Effector CD8-positive, alpha-beta T cell (primary cell): Measurements from ENCODE around the gene SRC.
"Not testable (repeated sequence)": the region's sequence is repeated elsewhere in the genome, so short reads cannot be mapped to it uniquely, and the experiment has no call there.

Experiments
- DNase-seq: peaks from one replicate; lab custom pipeline; 2025; lab: John Stamatoyannopoulos, UW

The SRC gene

DNA sequence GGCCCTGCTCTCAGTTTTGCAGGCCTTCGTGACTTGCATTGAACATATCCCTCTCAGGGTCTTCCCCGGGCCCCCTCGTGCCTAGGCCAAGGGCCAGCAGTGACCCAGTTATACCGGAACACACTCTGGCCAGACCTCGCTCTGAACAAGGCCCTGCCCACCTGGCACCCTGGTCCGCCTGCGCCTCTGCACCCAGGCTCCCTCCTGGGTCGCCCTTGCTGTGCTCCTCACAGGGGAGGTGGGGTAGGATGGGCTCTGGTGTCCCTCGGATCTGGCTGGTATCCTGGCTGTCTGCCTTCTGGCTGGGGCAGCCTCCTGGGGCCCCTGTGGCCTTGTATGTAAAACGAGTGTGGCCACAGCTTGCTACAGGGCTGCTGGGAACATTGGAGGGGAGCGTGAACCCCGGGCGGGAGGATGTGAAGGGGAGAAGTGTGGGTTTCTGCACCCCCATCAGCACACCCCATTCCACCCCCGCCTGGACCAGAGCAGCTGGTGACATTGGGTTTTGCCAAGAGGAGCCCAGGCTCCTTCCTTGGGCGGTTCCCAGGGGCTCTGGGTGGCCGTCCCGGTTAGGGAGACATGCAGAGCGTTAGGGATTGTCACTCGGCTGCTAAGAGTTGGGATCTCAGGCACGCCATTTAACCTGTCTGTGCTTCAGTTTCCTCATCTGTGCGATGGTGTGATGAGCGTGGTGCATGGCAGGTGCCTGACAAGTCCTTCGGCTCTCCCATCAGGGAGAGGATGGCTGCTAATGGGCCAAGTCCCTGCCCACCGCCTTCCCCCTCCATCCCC, 17.5 kb downstream of the SRC start:
- DNase-seq, result no peak

GRCh38 chr20:37364013-37364926, 18.3 kb downstream of the SRC start:
- no peak for DNase-seq

- no peak for DNase-seq
Measured at GRCh38 chr20:37364927-37365272, 19.0 kb downstream of the SRC start.

DNA sequence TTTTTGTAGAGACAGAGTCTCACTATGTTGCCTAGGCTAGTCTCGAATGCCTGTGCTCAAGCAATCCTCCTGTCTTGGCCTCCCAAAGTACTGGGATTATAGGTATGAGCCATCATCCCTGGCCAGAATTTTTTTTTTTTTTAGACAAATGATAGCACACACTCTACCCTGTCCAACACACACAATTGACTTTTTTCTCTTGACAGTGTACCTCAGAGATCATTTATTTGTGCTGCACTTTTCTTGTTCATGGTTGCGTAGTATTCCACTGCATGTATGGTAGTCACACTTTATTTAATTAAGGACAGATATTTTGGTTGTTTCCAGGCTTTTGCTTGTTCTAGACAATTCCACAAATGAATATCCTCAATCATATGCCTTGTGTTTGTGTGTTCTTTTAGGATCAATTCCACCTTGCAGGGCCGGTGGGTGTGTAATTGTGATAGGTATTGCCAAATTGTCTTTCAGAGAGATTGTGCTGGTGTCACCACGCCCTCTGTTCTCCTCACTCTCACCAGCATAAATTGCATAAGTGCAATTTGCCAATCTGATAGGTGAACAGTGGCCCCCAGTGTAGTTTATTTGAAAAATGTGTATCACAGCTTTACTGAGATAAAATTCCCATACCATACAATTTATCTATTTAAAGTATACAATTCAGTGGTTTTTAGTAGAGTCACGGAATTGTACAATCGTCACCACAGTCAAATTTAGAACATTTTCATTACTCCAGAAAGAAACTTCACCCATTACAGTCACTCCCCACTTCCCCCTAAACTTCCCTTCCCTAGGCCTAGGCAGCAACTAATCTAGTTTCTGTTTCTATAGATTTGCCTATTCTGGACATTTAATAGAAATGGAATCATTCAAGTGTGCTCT, 20.1 kb downstream of the SRC start:
- DNase-seq, result no peak

GRCh38 chr20:37366743-37367142, 20.8 kb downstream of the SRC start:
- DNase-seq, result no peak

- DNase-seq, result no peak
Measured at GRCh38 chr20:37369846-37370245, 23.9 kb downstream of the SRC start.

GRCh38 chr20:37371845-37372244, 25.9 kb downstream of the SRC start:
- not testable (repeated sequence) for DNase-seq

DNA sequence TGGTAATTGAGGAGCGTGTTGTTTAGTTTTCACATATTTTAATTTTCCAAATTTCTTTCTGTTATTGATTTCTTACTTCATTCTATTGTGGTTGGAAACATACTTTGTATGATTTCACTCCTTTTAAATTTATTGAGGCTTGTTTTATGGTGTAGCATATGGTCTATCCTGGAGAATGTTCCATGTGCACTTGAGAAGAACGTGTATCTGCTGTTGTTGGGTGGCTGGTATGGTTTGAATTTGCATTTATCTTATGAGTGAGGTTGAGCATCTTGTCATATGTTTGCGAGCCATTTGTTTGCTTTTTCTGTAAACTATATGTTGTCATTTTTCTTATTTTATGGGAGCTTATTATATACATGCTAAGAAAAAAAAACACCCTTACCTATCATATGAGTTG, 26.5 kb downstream of the SRC start:
- no peak for DNase-seq

GRCh38 chr20:37373020-37373598, 27.2 kb downstream of the SRC start:
- no peak for DNase-seq

DNA sequence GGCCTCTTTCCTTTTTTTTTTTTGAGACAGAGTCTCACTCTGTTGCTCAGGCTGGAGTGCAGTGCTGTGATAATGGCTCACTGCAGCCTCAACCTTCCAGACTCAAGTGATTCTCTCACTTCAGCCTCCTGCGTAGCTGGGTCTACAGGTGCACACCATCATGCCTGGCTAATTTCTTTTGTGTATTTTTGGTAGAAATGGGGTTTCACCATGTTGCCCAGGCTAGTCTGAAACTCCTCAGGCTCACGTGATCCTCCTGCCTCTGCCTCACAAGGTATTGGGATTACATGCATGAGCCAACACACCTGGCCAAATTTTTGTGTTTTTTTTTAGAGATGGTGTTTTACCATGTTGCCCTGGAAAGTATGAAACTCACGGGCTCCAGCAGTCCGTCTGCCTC, 29.3 kb downstream of the SRC start:
- no peak for DNase-seq

GRCh38 chr20:37376324-37376723, 30.4 kb downstream of the SRC start:
- DNase-seq, result no peak

GRCh38 chr20:37376791-37377190, 30.9 kb downstream of the SRC start:
- no peak for DNase-seq

DNA sequence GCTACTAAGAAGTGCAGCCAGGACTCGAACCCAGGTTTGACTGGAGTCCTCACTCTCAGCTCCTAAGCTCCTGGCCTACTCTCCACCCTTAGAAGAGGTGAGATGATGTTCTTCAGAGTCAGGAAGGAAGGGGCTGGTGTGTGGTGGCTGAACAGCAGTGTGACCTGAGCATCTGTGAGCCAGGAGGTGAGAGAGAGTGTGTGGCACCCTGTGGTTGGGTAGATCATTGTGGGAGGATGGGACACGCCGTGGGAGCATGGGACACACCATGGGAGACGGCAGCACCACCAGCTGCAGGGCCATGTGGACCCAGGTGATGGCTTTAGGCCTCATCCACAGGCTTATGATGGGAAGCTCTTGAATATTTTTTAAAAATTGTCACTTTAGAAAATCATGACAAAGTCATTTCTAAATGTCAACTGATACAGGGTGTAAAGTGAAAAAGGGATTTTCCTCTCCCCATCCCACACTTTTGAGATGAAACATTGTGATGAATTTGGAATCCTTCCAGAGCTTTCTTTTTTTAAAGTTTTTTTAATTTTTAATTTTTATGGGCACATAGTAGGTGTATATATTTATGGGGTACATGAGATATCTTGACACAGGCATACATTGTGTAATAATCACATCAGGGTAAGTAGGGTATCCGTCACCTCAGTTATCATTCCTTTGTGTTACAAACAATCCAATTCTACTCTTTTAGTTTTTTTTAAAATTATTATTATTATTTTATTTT, 31.6 kb downstream of the SRC start:
- no peak for DNase-seq

GRCh38 chr20:37378420-37378784, 32.5 kb downstream of the SRC start:
- DNase-seq, result no peak

DNA sequence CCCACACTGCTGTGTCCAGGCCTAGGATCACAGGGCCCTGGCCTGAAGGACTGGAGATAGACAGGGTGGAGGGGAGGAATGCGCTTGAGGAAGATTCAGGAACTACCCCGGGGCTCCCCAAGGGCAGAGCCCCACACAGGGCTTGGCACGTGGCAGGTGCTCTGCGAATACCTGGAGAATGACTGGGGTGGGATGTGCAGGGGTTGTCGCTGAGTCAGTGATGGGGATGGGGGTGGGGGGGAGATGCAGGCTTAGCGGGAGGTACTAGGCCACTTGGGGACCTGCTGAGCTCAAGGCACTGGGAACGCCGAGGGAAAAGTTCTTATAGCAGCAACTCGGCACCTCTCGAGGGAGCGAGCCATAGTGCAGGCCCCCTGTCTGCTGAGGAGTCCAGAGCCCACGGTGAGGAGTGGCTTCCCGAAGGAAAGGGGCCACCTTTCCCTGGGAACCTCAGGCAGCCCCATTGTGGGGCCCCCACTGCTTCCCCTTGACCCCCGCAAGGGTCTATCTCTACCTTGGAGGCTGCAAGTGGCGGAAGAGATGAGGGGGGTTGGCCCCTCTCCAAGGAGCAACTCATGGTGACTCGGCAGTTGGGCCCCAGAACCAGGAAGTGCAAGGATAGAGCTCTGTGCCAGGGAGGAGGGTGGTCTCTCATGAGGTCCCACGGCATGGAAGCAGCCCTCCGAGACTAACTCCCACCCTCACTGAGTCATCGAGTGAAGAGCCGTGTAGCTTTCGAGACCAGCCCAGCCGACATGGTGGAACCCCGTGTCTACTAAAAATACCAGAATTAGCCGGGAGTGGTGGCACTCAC, 33.1 kb downstream of the SRC start:
- DNase-seq, result no peak

DNA sequence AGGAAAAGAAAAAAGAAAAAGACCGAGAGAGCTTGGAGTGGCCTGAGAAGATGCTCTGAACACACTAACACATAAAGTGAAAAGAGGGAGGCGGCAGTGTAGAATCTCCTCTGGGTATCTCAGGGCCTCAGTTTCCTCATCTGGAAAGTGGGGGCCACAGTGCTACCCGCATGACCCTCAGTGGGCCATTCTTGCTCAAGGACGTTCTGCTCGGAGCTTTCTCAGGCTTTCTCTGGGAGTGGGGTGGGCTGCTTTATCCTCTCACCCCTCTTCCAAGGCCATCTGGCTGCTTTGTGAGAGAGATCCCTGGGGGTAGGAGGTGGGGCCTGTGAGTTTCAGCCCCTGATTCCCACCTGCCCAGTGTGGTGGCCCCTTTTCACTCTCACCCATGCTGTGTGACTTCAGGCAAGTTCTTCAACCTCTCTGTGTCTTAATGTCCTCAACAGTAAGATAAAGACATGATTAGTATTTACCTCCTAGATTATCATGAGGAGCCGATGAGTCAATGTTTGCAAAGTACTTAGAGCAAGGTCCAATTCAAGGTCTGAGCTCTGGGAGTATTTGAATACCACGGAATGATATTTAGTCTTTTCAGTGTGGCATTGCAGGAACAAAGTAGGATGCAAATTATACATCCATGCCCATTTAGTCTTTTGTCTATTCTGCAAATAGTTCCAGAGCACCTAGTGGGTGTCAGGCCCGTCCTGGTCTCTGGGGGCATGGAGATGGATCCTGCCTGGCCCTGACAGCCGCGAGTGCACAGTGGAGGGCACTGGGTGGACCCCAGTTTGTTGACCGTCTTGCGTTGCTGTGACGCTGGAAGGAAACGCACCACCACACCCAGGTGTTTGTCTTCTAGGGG, 34.3 kb downstream of the SRC start:
- no peak for DNase-seq

GRCh38 chr20:37380864-37381579, 35.1 kb downstream of the SRC start:
- DNase-seq, result no peak

- no peak for DNase-seq
Measured at GRCh38 chr20:37381621-37382471, 35.9 kb downstream of the SRC start.
